SK-N-SH (cell line): ENCODE results near the gene FRYL. TPM values are rescaled to one million over a fixed set of nuclear protein-coding genes. Genes with fewer than 3 reads are reported as not detected.

Source experiments
- CTCF ChIA-PET: fragments of 300-600, 350-600 bp; formaldehyde crosslinking; extraction: SDS; loops from one replicate; lab custom pipeline; 2021; lab: Yijun Ruan, JAX
- POLR2A ChIA-PET: fragments of 350-600 bp; sonication (Branson Sonifier 250); formaldehyde crosslinking; extraction: SDS; loops from one replicate; lab custom pipeline; 2020; ENCODE audit warnings: antibody characterized with exemption, inconsistent platforms; lab: Yijun Ruan, JAX
- DNase-seq: peaks from one replicate; pipeline ENCODE4 v3.0.0; 2012
- H2AFZ ChIP-seq: fragments of 200-600 bp; sonication (generic); 2 replicates; pipeline ENCODE4 v1.8.1; 2016; ENCODE audit warnings: antibody characterized with exemption, mild to moderate bottlenecking, low read depth
- H3F3A ChIP-seq: fragments of 200-600 bp; sonication (generic); replicated peaks from 2 replicates; pipeline ENCODE3; 2016; ENCODE audit warnings: antibody characterized with exemption, mild to moderate bottlenecking; ENCODE audit not compliant: insufficient read depth
- H3K27ac ChIP-seq, 2 experiments: fragments of 200-500 bp in 1 of 2; fragments of 200-600 bp in 1 of 2; sonication (Bioruptor generic) in 1 of 2; sonication (generic), shearing (Covaris generic) in 1 of 2; 2 replicates each; pipeline versions ENCODE4 v1.5.1 to v1.6.1; 2014 to 2016; ENCODE audit warnings: low read depth in 2 of 2, inconsistent platforms in 1 of 2, low read length in 1 of 2, mild to moderate bottlenecking in 1 of 2, mixed read lengths in 1 of 2
- H3K27me3 ChIP-seq: fragments of 200-600 bp; sonication (generic), shearing (Covaris generic); 2 replicates; pipeline ENCODE4 v1.6.1; 2016; ENCODE audit warnings: mixed run types; ENCODE audit not compliant: insufficient read depth
- H3K36me3 ChIP-seq, 2 experiments: fragments of 200-500 bp in 1 of 2; fragments of 200-600 bp in 1 of 2; sonication (Bioruptor generic) in 1 of 2; sonication (generic) in 1 of 2; replicated peaks in 1 of 2; 2 replicates each; pipeline versions ENCODE3 to v1.5.1; 2014 to 2016; ENCODE audit warnings: low read length in 1 of 2, mild to moderate bottlenecking in 1 of 2; ENCODE audit not compliant: insufficient read depth in 2 of 2, control insufficient read depth in 1 of 2
- H3K4me1 ChIP-seq, 2 experiments: fragments of 200-500 bp in 1 of 2; fragments of 200-600 bp in 1 of 2; sonication (Bioruptor generic) in 1 of 2; sonication (generic), shearing (Covaris generic) in 1 of 2; 2 replicates each; pipeline versions ENCODE4 v1.5.1 to v1.6.1; 2014 to 2016; ENCODE audit warnings: low read depth in 1 of 2, low read length in 1 of 2, mixed run types in 1 of 2; ENCODE audit not compliant: insufficient read depth in 2 of 2, control insufficient read depth in 1 of 2
- H3K4me2 ChIP-seq: fragments of 200-600 bp; sonication (generic), shearing (Covaris generic); 2 replicates; pipeline ENCODE4 v1.6.1; 2017; ENCODE audit warnings: mixed run types
- H3K4me3 ChIP-seq, 2 experiments: fragments of 200-500 bp in 1 of 2; fragments of 200-600 bp in 1 of 2; sonication (Bioruptor generic) in 1 of 2; sonication (generic), shearing (Covaris generic) in 1 of 2; 2 replicates each; pipeline versions ENCODE4 v1.5.1 to v1.8.1; 2014 to 2016; ENCODE audit warnings: low read depth in 2 of 2, inconsistent platforms in 1 of 2, low read length in 1 of 2, mild to moderate bottlenecking in 1 of 2, mixed read lengths in 1 of 2, moderate library complexity in 1 of 2
- H3K79me2 ChIP-seq: fragments of 200-600 bp; sonication (generic); 2 replicates; pipeline ENCODE4 v1.8.1; 2017; ENCODE audit warnings: mild to moderate bottlenecking; ENCODE audit not compliant: insufficient read depth
- H3K9ac ChIP-seq: fragments of 200-600 bp; sonication (generic); 2 replicates; pipeline ENCODE4 v1.6.1; 2017; ENCODE audit warnings: mixed run types
- H3K9me2 ChIP-seq: fragments of 200-600 bp; sonication (generic); 2 replicates; pipeline ENCODE4 v1.6.1; 2017; ENCODE audit warnings: mixed run types
- H3K9me3 ChIP-seq: fragments of 200-600 bp; sonication (generic); 2 replicates; pipeline ENCODE4 v1.6.1; 2017; ENCODE audit warnings: mixed run types, mild to moderate bottlenecking, moderate library complexity
- H4K20me1 ChIP-seq: fragments of 200-600 bp; sonication (generic); 2 replicates; pipeline ENCODE4 v1.6.1; 2017; ENCODE audit warnings: mild to moderate bottlenecking, mixed run types; ENCODE audit not compliant: insufficient read depth
- CTCF ChIP-seq: fragments of 200-600 bp; sonication (generic); IDR thresholded peaks from 2 replicates; pipeline ENCODE4 v1.6.1; 2017; ENCODE audit warnings: antibody characterized with exemption, mild to moderate bottlenecking, moderate library complexity
- MXI1 ChIP-seq: IDR thresholded peaks from 2 replicates; pipeline ENCODE4 v1.6.1; 2012; ENCODE audit warnings: mild to moderate bottlenecking, low read depth, low read length, improper control_type of control experiment
- NRF1 ChIP-seq: IDR thresholded peaks from 2 replicates; pipeline ENCODE4 v1.6.1; 2012; ENCODE audit warnings: low read depth, mild to moderate bottlenecking, low read length
- REST ChIP-seq: IDR thresholded peaks from 2 replicates; pipeline ENCODE4 v1.6.1; 2012; ENCODE audit warnings: mild to moderate bottlenecking, low read depth, low read length, moderate library complexity
- WGBS: methylation state at CpG from one replicate; pipeline ENCODE4 v1.1.6; 2017; ENCODE audit warnings: low lambda C conversion rate; 5-methylcytosine and 5-hydroxymethylcytosine counted together
- polyA plus RNA-seq, 3 experiments: library from polyadenylated mRNA; depleted of rRNA; stranded (reverse); fragments of >200 nt; gene quantifications; 2 replicates each; pipeline ENCODE4 v1.2.3, GENCODE V29; 2012
- TF ChIP-seq, protein P1 (sequence below): IDR thresholded peaks from 2 replicates; pipeline ENCODE4 v1.4.0; 2012; ENCODE audit warnings: low read depth, borderline replicate concordance
- TF ChIP-seq, protein P2 (sequence below): IDR thresholded peaks from 2 replicates; pipeline ENCODE4 v1.4.0; 2012; ENCODE audit warnings: low read depth, borderline replicate concordance

Gene FRYL
- polyA plus RNA-seq, 1 of the 3 experiments (the other 2 are of a cell fraction): 8.2 TPM

- TF ChIP-seq, protein P1, sequence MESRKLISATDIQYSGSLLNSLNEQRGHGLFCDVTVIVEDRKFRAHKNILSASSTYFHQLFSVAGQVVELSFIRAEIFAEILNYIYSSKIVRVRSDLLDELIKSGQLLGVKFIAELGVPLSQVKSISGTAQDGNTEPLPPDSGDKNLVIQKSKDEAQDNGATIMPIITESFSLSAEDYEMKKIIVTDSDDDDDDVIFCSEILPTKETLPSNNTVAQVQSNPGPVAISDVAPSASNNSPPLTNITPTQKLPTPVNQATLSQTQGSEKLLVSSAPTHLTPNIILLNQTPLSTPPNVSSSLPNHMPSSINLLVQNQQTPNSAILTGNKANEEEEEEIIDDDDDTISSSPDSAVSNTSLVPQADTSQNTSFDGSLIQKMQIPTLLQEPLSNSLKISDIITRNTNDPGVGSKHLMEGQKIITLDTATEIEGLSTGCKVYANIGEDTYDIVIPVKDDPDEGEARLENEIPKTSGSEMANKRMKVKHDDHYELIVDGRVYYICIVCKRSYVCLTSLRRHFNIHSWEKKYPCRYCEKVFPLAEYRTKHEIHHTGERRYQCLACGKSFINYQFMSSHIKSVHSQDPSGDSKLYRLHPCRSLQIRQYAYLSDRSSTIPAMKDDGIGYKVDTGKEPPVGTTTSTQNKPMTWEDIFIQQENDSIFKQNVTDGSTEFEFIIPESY: no peak
- TF ChIP-seq, protein P2, sequence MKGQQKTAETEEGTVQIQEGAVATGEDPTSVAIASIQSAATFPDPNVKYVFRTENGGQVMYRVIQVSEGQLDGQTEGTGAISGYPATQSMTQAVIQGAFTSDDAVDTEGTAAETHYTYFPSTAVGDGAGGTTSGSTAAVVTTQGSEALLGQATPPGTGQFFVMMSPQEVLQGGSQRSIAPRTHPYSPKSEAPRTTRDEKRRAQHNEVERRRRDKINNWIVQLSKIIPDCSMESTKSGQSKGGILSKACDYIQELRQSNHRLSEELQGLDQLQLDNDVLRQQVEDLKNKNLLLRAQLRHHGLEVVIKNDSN: no peak
- no peak for TF ChIP-seq REST
- no peak for TF ChIP-seq MXI1
- TF ChIP-seq, all 33 proteins: peak for 3
Observed at GRCh38 chr4:48602222-48602621, 177.9 kb downstream of the FRYL start (continued).

- WGBS: 95% methylated on average over 4 of the region's 4 CpGs
- Histone ChIP-seq H3K9me2 (no peaks in the 10 kb centered on the region), H3K27ac (no peak overlapping the region), H3F3A (peaks cover 3% of the 10 kb centered on the region), H3K4me2 (no peak overlapping the region), H3K79me2 (no peaks in the 10 kb centered on the region), H3K36me3 (peaks cover 16 to 42% of the 10 kb centered on the region in 2 experiments), H3K4me1 (no peaks in the 10 kb centered on the region; a peak in 2 of 4 replicates), H3K4me3 (no peak overlapping the region), H3K9ac (no peak overlapping the region), H4K20me1 (no peaks in the 10 kb centered on the region), H3K9me3 (no peaks in the 10 kb centered on the region), H2AFZ (no peak overlapping the region), H3K27me3 (no peaks in the 10 kb centered on the region)
- TF ChIP-seq NRF1: no peak
- TF ChIP-seq CTCF: no peak
- TF ChIP-seq, protein P1: no peak
- POLR2A ChIA-PET: no interaction called here
- no peak for DNase-seq
- CTCF ChIA-PET: interaction anchor here (3.0 kb wide), 1 partner anchor 18 kb away, joined by 16 read pairs; no protein-coding TSS in a partner anchor
Observed at GRCh38 chr4:48596336-48596735, 183.7 kb downstream of the FRYL start.
